ENCODE data around the gene YEATS2. TPM values are rescaled to one million over a fixed set of nuclear protein-coding genes. Genes with fewer than 3 reads are reported as not detected.

The YEATS2 gene
- total and polyA plus RNA-seq, 8 donors: 3.1 to 68.8 (median 20.0) TPM

DNA sequence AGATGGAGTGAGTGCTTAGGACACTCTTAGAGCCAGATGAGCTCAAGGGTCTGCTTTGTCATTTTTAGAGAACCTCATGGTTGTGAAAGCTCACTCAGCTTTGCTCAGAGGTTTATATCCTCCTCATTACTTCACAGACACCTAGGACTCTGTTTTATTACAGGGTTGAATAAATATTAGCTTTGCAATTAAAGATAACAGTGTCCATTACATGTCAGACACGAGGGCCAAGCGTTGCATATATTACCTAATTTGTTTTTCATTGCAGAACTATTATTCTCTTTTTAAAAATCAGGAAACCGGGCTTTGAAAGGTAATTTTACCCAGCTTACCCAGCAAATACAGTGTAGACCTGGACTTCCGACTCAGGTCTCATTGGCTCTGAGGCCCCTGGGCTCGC, 111.7 kb downstream of the YEATS2 start:
- intact Hi-C loops (cut with DNase I; ENCODE audit: low total_unique reads): no loop called here
- WGBS, 5 donors: 51 to 75% (median 59%) methylated on average over 5 of the region's 5 CpGs
- no peak for DNase-seq
- Histone ChIP-seq H3K27ac (no peak overlapping the region), H3K4me1 (peaks cover 0 to 4% (median 0%) of the 10 kb centered on the region in 4 donors), H3K36me3 (peaks cover 39 to 92% (median 86%) of the 10 kb centered on the region in 4 donors), H3K27me3 (no peaks in the 10 kb centered on the region), H3K9me3 (no peaks in the 10 kb centered on the region), H3K4me3 (no peak overlapping the region)
- TF ChIP-seq EP300 (IDR thresholded peaks at IDR 0.05) (no peak), POLR2AphosphoS5 (IDR thresholded peaks at IDR 0.05) (no peak)
- TF ChIP-seq, protein P1, sequence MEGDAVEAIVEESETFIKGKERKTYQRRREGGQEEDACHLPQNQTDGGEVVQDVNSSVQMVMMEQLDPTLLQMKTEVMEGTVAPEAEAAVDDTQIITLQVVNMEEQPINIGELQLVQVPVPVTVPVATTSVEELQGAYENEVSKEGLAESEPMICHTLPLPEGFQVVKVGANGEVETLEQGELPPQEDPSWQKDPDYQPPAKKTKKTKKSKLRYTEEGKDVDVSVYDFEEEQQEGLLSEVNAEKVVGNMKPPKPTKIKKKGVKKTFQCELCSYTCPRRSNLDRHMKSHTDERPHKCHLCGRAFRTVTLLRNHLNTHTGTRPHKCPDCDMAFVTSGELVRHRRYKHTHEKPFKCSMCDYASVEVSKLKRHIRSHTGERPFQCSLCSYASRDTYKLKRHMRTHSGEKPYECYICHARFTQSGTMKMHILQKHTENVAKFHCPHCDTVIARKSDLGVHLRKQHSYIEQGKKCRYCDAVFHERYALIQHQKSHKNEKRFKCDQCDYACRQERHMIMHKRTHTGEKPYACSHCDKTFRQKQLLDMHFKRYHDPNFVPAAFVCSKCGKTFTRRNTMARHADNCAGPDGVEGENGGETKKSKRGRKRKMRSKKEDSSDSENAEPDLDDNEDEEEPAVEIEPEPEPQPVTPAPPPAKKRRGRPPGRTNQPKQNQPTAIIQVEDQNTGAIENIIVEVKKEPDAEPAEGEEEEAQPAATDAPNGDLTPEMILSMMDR (IDR thresholded peaks at IDR 0.05): no peak

DNA sequence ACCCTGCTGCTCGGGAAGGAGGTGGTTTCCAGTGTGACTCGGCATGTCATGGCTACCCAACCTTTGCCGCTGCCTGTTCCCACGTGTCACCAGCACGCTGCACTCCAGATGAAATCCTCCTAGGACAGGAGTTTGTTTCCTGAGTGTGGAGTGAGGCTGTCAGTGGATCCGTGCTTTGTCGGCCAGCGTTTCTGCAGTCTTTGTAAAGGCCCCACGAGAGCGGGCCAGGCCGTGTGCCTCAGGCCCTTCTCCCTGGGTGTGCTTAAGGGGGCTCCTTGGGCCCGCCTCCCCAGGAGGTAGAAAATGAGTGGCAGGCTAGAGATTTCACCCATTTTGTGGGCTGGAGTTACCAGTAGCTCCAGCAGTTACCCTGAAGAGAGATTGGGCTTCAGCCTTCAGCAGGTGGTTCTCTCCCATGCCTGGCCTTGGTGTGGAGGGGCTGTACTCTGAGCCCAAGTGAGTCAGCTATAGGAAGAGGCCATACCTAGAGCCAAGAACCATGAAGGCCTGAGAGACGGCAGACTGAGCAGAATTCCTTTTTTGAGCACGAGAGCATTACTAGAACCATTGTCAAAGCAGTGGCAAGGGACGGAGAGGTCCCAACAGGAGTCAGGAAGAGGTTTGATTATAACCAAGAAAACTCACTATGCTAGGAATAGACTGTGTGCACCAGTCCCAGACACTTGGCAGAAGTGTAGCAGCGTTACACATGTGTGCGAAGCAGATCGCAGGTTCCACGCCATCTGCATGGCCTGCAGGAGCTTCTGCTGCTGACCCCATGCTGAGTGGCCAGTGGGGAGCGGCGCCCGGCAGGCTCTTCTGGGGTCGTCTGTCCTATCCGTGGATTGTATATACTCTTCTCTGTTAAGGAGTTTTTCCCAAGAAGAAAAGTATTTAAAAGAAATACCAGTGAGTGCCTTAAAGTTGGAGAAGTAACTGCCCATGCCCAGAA, 113.3 kb downstream of the YEATS2 start:
- no peak overlapping the region for H3K27ac ChIP-seq
- peaks cover 0 to 4% (median 0%) of the 10 kb centered on the region in 4 donors for H3K4me1 ChIP-seq
- H3K27me3 ChIP-seq: no peaks in the 10 kb centered on the region
- H3K36me3 ChIP-seq: peaks cover 34 to 89% (median 72%) of the 10 kb centered on the region in 4 donors
- H3K4me3 ChIP-seq: no peak overlapping the region
- DNase-seq: no peak
- H3K9me3 ChIP-seq: no peaks in the 10 kb centered on the region
- TF ChIP-seq, protein P1 (IDR thresholded peaks at IDR 0.05): no peak
- no peak for TF ChIP-seq POLR2AphosphoS5 (IDR thresholded peaks at IDR 0.05)
- TF ChIP-seq EP300 (IDR thresholded peaks at IDR 0.05): no peak
- no peak for TF ChIP-seq POLR2A (IDR thresholded peaks at IDR 0.05)
- intact Hi-C loops (cut with DNase I; ENCODE audit: low total_unique reads): no loop called here
- WGBS, 5 donors: 91 to 96% (median 94%) methylated on average over 13 to 24 of the region's 24 CpGs

DNA sequence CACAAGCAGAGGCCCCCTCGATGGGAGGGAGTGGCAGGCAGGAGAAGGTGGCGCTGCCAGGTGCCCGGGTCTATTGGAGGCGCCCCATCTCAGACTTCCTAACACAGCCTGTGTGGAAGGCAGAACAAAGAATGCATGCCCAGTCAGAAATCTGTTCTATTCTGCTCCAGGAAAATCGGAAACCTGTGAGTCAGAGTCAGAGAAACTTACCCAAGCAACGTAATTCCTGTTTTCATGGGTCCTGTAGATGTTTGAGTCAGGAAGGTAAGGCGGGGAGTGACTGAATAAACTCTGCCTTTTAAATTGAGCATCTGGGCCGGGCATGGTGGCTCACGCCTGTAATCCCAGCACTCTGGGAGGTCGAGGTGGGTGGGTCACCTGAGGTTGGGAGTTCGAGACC, 114.0 kb downstream of the YEATS2 start:
- Histone ChIP-seq H3K4me3 (no peak overlapping the region), H3K27ac (no peak overlapping the region), H3K36me3 (peaks cover 33 to 89% (median 70%) of the 10 kb centered on the region in 4 donors), H3K9me3 (no peaks in the 10 kb centered on the region), H3K27me3 (no peaks in the 10 kb centered on the region), H3K4me1 (peaks cover 0 to 4% (median 0%) of the 10 kb centered on the region in 4 donors)
- no peak for TF ChIP-seq EP300 (IDR thresholded peaks at IDR 0.05)
- TF ChIP-seq, protein P1 (IDR thresholded peaks at IDR 0.05): no peak
- TF ChIP-seq POLR2A (IDR thresholded peaks at IDR 0.05): no peak
- TF ChIP-seq POLR2AphosphoS5 (IDR thresholded peaks at IDR 0.05): no peak
- intact Hi-C loops (cut with DNase I; ENCODE audit: low total_unique reads): no loop called here
- WGBS, 5 donors: 88 to 92% (median 89%) methylated on average over 11 of the region's 11 CpGs
- DNase-seq: no peak

DNA sequence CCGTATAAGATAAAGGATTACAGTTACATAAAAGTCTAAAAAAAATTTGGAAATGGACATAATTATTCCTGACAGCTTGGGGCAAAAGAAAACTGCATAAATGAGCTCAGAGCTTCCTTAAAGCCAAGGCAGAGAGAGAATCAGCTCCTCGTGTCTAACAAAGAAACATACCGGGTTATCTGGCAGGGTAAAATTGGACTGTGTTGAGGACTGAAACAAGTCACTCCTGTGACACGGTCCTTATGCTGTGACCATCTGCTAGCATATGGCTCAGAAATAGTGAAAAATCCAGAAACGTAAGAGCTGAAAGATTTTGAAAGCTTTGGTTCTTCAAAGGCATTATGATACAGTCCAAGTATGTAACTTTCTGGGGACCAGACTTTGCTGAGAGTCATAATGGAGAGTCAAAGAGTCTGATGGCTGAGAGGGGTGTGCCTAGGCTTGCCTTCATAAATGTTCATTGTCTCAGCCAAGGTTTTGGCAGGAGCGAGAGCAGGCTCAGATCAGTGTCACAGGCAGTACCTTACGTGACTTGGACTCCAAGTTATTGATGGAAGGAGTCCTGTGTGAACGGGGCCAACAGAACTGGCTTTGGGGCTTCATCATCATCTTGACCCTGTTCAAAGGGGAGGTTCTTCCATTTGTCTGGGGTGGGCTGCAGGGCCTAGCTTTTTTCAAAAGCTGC, 115.3 kb downstream of the YEATS2 start:
- 73 to 80% (median 78%) methylated on average over 8 of the region's 8 CpGs for WGBS, 5 donors
- Histone ChIP-seq H3K27ac (no peak overlapping the region), H3K36me3 (peaks cover 20 to 82% (median 60%) of the 10 kb centered on the region in 4 donors)

More for the DNA sequence above, 115.3 kb downstream of the YEATS2 start:
- Histone ChIP-seq H3K27me3 (no peaks in the 10 kb centered on the region), H3K4me1 (peaks cover 0 to 4% (median 0%) of the 10 kb centered on the region in 4 donors), H3K9me3 (no peaks in the 10 kb centered on the region), H3K4me3 (no peak overlapping the region)
- intact Hi-C loops (cut with DNase I; ENCODE audit: low total_unique reads): no loop called here
- TF ChIP-seq, protein P1 (IDR thresholded peaks at IDR 0.05): no peak
- TF ChIP-seq POLR2A (IDR thresholded peaks at IDR 0.05): no peak
- TF ChIP-seq EP300 (IDR thresholded peaks at IDR 0.05): no peak
- no peak for TF ChIP-seq POLR2AphosphoS5 (IDR thresholded peaks at IDR 0.05)
- DNase-seq: no peak

Measured in stomach (tissue), 9 donors.